OCI-LY7 (cell line): Measurements from ENCODE around the gene PARM1.

Experiments used
- CTCF ChIP-seq: fragments of 200-600 bp; sonication (generic); conservative IDR thresholded peaks from 2 replicates; pipeline ENCODE4 v1.5.1; 2014; ENCODE audit warnings: mild to moderate bottlenecking, antibody characterized with exemption, low read length, moderate library complexity, mixed read lengths
- EZH2phosphoT487 ChIP-seq: fragments of 200-600 bp; sonication (generic); IDR thresholded peaks from 2 replicates; pipeline ENCODE4 v1.6.1; 2018; ENCODE audit warnings: low read depth, borderline replicate concordance, mild to moderate bottlenecking, mixed run types, antibody characterized with exemption, low read length, moderate library complexity, mixed read lengths

- TF ChIP-seq EZH2phosphoT487 (no peak), CTCF (no peak)
These were observed 13.1 kb upstream of the PARM1 start for GRCh38 chr4:74919783-74920182.
